ES-I3 (cell line): ENCODE measurements around the gene DRC3.
"Not testable (repeated sequence)": the region's sequence is repeated elsewhere in the genome, so short reads cannot be mapped to it uniquely, and the experiment has no call there.

Experiments used
- H3K36me3 ChIP-seq: 2 replicates; pipeline ENCODE4 v1.6.1; 2013; ENCODE audit warnings: mild to moderate bottlenecking, low read length, control low read depth, moderate library complexity; ENCODE audit not compliant: insufficient read depth
- H3K4me1 ChIP-seq: 2 replicates; pipeline ENCODE4 v1.6.1; 2013; ENCODE audit warnings: mild to moderate bottlenecking, control low read depth, low read length; ENCODE audit not compliant: insufficient read depth
- H3K9ac ChIP-seq: 2 replicates; pipeline ENCODE4 v1.6.1; 2013; ENCODE audit warnings: low read depth, mild to moderate bottlenecking, low read length, moderate library complexity
- H3K9me3 ChIP-seq: 2 replicates; pipeline ENCODE4 v1.6.1; 2013; ENCODE audit warnings: mild to moderate bottlenecking, low read length, moderate library complexity; ENCODE audit not compliant: control insufficient read depth, insufficient read depth

DRC3 gene

GRCh38 chr17:17987187-17987896 lies 14.7 kb downstream of the DRC3 start:
- H3K4me1 ChIP-seq = no peaks in the 10 kb centered on the region
- no peak overlapping the region for H3K9ac ChIP-seq
- no peaks in the 10 kb centered on the region for H3K36me3 ChIP-seq

GRCh38 chr17:17987901-17988300 lies 15.2 kb downstream of the DRC3 start:
- no peak overlapping the region for H3K9ac ChIP-seq
- no peaks in the 10 kb centered on the region for H3K4me1 ChIP-seq
- H3K36me3 ChIP-seq = no peaks in the 10 kb centered on the region
- H3K9me3 ChIP-seq = no peaks in the 10 kb centered on the region

More at GRCh38 chr17:17987187-17987896, 14.7 kb downstream of the DRC3 start:
- H3K9me3 ChIP-seq = no peaks in the 10 kb centered on the region

DNA sequence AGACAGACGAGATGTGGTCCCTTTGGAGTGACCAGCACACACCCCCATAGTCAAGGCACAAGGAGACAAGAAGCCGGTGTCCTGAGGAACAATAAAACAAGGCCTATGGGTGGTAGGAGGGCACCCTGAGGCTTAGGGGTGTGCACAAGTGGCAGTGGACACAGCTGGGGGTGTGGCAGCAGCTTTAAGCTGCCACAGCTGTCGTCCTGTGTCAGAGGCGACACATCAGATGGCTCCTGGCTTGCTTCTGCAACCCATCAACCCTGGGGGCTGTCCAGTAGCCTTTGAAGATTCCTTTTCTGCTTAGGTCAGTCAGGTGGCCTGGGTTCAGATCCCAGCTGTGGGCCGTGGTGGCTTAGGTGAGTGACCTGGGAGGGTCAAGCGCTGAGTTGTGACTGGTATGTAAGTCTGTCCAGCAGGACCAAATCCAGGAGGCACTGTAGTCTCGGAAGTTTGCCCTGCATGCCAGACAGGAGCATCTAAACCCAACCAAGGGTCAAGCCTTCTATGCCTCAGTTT lies 15.8 kb downstream of the DRC3 start:
- no peaks in the 10 kb centered on the region for H3K36me3 ChIP-seq

DNA sequence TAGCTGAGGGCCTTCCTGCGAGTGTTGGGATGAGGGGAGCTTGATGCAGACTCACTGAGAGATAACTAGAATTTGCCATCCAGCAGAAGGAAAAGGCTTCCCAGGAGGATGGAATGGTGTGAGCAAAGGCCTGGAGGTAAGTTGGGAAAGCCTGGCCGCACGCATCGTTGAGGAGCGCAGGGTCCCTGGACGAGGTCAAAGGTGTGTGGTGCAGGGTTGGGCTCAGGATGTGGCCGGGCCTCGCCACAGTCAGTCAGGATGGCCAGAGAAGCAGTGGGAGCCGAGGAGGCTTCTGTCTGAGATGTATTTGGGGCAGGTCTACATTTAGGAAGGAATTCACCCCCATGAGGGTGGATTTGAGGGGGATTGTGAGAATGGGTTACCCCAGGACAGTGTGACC lies 16.4 kb downstream of the DRC3 start:
- no peaks in the 10 kb centered on the region for H3K36me3 ChIP-seq

More for the DNA sequence above, 15.8 kb downstream of the DRC3 start:
- Histone ChIP-seq H3K9me3 (no peaks in the 10 kb centered on the region), H3K4me1 (no peaks in the 10 kb centered on the region), H3K9ac (no peak overlapping the region)

GRCh38 chr17:17989618-17990017 lies 17.0 kb downstream of the DRC3 start:
- Histone ChIP-seq H3K36me3 (no peaks in the 10 kb centered on the region), H3K9me3 (no peaks in the 10 kb centered on the region), H3K4me1 (0 out of 2 replicates have a peak, but pooled peaks cover 3% of the 10 kb centered on the region), H3K9ac (no peak overlapping the region)

More for the DNA sequence above, 16.4 kb downstream of the DRC3 start:
- no peaks in the 10 kb centered on the region for H3K4me1 ChIP-seq
- H3K9me3 ChIP-seq = no peaks in the 10 kb centered on the region
- no peak overlapping the region for H3K9ac ChIP-seq

GRCh38 chr17:17990282-17990681 lies 17.6 kb downstream of the DRC3 start:
- H3K9ac ChIP-seq = no peak overlapping the region
- 0 out of 2 replicates have a peak, but pooled peaks cover 5% of the 10 kb centered on the region for H3K4me1 ChIP-seq
- no peaks in the 10 kb centered on the region for H3K36me3 ChIP-seq
- no peaks in the 10 kb centered on the region for H3K9me3 ChIP-seq

DNA sequence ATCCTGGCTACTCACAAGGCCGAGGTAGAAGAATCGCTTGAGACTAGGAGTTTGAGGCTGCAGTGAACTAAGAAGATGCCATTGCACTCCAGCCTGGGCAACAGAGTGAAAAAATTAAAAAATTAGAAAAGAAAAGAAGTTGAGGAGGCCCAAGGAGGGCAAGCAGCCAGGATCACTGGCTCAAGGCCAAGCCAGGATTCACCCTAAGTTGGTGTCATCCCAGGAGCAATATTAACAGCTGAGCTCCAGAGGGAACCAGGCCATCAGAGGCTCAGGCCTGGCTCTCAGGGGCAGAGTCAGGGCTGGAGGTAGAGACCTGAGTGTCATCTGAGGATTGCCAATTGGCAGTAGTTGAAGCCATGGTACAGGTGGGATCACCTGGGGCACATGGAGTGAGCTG lies 20.7 kb downstream of the DRC3 start:
- H3K4me1 ChIP-seq = 0 out of 2 replicates have a peak, but pooled peaks cover 5% of the 10 kb centered on the region
- H3K36me3 ChIP-seq = no peaks in the 10 kb centered on the region
- no peaks in the 10 kb centered on the region for H3K9me3 ChIP-seq
- H3K9ac ChIP-seq = no peak overlapping the region

DNA sequence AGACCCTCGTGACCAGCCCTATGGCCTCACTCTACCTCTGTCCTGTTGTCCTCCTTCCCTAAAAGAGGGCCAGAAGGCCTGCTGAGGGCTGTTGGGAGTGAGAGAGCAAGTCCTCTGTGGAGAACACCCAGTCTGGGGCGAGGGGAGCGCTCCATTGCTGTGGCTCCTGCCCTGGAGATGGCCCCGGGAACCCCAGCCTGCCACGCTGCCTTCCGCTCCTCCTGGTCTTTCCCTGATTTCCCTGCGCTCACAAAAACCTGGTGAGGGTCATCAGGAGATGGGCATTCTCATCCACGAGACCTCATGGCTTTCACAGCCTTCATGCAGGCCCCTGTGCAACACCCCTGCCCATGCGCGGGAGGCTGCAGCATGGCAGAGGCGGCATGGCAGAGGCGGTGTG lies 21.2 kb downstream of the DRC3 start:
- Histone ChIP-seq H3K36me3 (no peaks in the 10 kb centered on the region), H3K9ac (no peak overlapping the region), H3K9me3 (no peaks in the 10 kb centered on the region), H3K4me1 (0 out of 2 replicates have a peak, but pooled peaks cover 5% of the 10 kb centered on the region)

- no peaks in the 10 kb centered on the region for H3K9me3 ChIP-seq
- H3K4me1 ChIP-seq = 0 out of 2 replicates have a peak, but pooled peaks cover 5% of the 10 kb centered on the region
- no peaks in the 10 kb centered on the region for H3K36me3 ChIP-seq
- no peak overlapping the region for H3K9ac ChIP-seq
Observed at GRCh38 chr17:17994271-17995069, 21.8 kb downstream of the DRC3 start.

GRCh38 chr17:17995887-17996286 lies 23.2 kb downstream of the DRC3 start:
- not testable (repeated sequence) for H3K36me3 ChIP-seq, H3K9ac ChIP-seq, H3K4me1 ChIP-seq, H3K9me3 ChIP-seq

DNA sequence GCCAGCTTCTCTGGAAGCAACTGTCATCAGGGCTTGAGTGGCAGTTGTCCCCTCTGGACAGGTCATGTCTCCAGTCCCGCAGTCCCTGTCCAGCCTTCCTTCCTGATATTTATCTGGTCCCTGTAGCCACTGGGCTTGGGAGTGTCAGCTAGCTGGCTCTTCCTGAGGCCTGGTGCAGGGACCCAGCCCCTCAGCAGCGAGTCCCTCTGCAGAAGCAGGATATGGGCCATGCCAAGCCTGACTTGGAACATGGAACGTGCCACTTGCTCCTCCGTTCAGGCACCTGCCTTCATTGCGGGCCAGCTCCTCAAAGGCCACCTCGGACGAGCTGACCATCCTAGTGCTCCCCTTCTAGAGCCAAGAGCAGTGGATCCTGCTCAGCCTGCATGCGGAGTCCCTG lies 26.3 kb downstream of the DRC3 start:
- Histone ChIP-seq H3K9ac (no peak overlapping the region), H3K9me3 (no peaks in the 10 kb centered on the region), H3K4me1 (0 out of 2 replicates have a peak, but pooled peaks cover 5% of the 10 kb centered on the region), H3K36me3 (no peaks in the 10 kb centered on the region)

GRCh38 chr17:17999364-18000029 lies 26.8 kb downstream of the DRC3 start:
- no peaks in the 10 kb centered on the region for H3K9me3 ChIP-seq
- H3K4me1 ChIP-seq = 0 out of 2 replicates have a peak, but pooled peaks cover 4% of the 10 kb centered on the region
- no peak overlapping the region for H3K9ac ChIP-seq
- H3K36me3 ChIP-seq = no peaks in the 10 kb centered on the region

DNA sequence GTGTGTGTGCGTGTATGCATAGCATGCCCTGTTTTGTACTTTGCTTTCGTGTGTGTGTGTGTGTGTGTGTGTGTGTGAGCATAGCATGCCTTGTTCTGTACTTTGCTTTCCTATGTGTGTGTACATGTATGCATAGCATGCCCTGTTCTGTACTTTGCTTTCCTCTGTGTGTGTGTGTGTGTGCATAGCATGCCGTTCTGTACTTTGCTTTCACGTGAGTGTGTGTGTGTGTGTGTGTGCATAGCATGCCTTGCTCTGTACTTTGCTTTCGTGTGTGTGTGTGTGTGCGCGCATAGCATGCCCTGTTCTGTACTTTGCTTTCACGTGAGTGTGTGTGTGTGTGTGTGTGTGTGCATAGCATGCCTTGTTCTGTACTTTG lies 27.4 kb downstream of the DRC3 start:
- no peaks in the 10 kb centered on the region for H3K9me3 ChIP-seq

GRCh38 chr17:18002171-18002570 lies 29.5 kb downstream of the DRC3 start:
- no peaks in the 10 kb centered on the region for H3K36me3 ChIP-seq
- no peaks in the 10 kb centered on the region for H3K9me3 ChIP-seq
- H3K9ac ChIP-seq = no peak overlapping the region
- H3K4me1 ChIP-seq = no peaks in the 10 kb centered on the region

More for the DNA sequence above, 27.4 kb downstream of the DRC3 start:
- Histone ChIP-seq H3K36me3 (no peaks in the 10 kb centered on the region), H3K9ac (no peak overlapping the region), H3K4me1 (no peaks in the 10 kb centered on the region)
